Measurements from ENCODE around the gene DCUN1D2.
"Not testable (repeated sequence)": the region's sequence is repeated elsewhere in the genome, so short reads cannot be mapped to it uniquely, and the experiment has no call there.

Gene DCUN1D2

GRCh38 chr13:113465300-113465699 is 25.2 kb downstream of the DCUN1D2 start:
- DNase-seq (ENCODE audit: low read depth, low spot score) = no peak

- no peak for DNase-seq (ENCODE audit: low read depth, low spot score)
Observed at GRCh38 chr13:113464476-113464875, 26.0 kb downstream of the DCUN1D2 start.

GRCh38 chr13:113461022-113461751 is 29.3 kb downstream of the DCUN1D2 start:
- no peak for DNase-seq (ENCODE audit: low read depth, low spot score)

- no peak for DNase-seq (ENCODE audit: low read depth, low spot score)
Observed at GRCh38 chr13:113460599-113460998, 29.9 kb downstream of the DCUN1D2 start.

GRCh38 chr13:113460064-113460555 is 30.4 kb downstream of the DCUN1D2 start:
- DNase-seq (ENCODE audit: low read depth, low spot score) = no peak

- peak; percentile 82 for DNase-seq (ENCODE audit: low read depth, low spot score)
Observed at GRCh38 chr13:113458253-113459065, 32.1 kb downstream of the DCUN1D2 start.

- DNase-seq (ENCODE audit: low read depth, low spot score) = no peak
Observed at GRCh38 chr13:113457510-113457909, 33.0 kb downstream of the DCUN1D2 start.

- no peak for DNase-seq (ENCODE audit: low read depth, low spot score)
Observed at GRCh38 chr13:113456116-113456702, 34.3 kb downstream of the DCUN1D2 start.

- DNase-seq (ENCODE audit: low read depth, low spot score) = no peak
Observed at GRCh38 chr13:113455384-113455783, 35.1 kb downstream of the DCUN1D2 start.

GRCh38 chr13:113454936-113455335 is 35.6 kb downstream of the DCUN1D2 start:
- DNase-seq (ENCODE audit: low read depth, low spot score) = no peak

- no peak for DNase-seq (ENCODE audit: low read depth, low spot score)
Observed at GRCh38 chr13:113452942-113453901, 37.3 kb downstream of the DCUN1D2 start, which contains the start of gene ADPRHL1. Gene ADPRHL1, minus strand, starts transcription at chr13:113453488. Its CDS starts 51 bp downstream, at chr13:113453437.

GRCh38 chr13:113452466-113452865 is 38.0 kb downstream of the DCUN1D2 start:
- no peak for DNase-seq (ENCODE audit: low read depth, low spot score)

- no peak for DNase-seq (ENCODE audit: low read depth, low spot score)
Observed at GRCh38 chr13:113451951-113452421, 38.5 kb downstream of the DCUN1D2 start.

- DNase-seq (ENCODE audit: low read depth, low spot score) = not testable (repeated sequence)
Observed at GRCh38 chr13:113450861-113451620, 39.5 kb downstream of the DCUN1D2 start.

GRCh38 chr13:113450348-113450744 is 40.2 kb downstream of the DCUN1D2 start:
- DNase-seq (ENCODE audit: low read depth, low spot score) = not testable (repeated sequence)

GRCh38 chr13:113449693-113450347 is 40.7 kb downstream of the DCUN1D2 start:
- DNase-seq (ENCODE audit: low read depth, low spot score) = no peak

- no peak for DNase-seq (ENCODE audit: low read depth, low spot score)
Observed at GRCh38 chr13:113448885-113449692, 41.4 kb downstream of the DCUN1D2 start.

- no peak for DNase-seq (ENCODE audit: low read depth, low spot score)
Observed at GRCh38 chr13:113448545-113448884, 42.0 kb downstream of the DCUN1D2 start.

GRCh38 chr13:113447596-113447995 is 42.9 kb downstream of the DCUN1D2 start:
- DNase-seq (ENCODE audit: low read depth, low spot score) = no peak

Measured in brain pericyte (primary cell).